K562 (cell line): ENCODE measurements around the gene UNKL. TPM values are rescaled to one million over a fixed set of nuclear protein-coding genes. Genes with fewer than 3 reads are reported as not detected.

Experiments
- DMBX1 ChIP-seq: fragments of 250-450 bp; sonication (Bioruptor Pico); IDR thresholded peaks from 2 replicates; pipeline ENCODE4 v1.8.0; 2022; ENCODE audit warnings: inconsistent platforms, mild to moderate bottlenecking, moderate library complexity, borderline replicate concordance
- FUS ChIP-seq: fragments of 200-400 bp; formaldehyde crosslinking; optimal IDR thresholded peaks from 2 replicates; pipeline ENCODE3; 2017; ENCODE audit warnings: low read depth, low read length
- KLF13 ChIP-seq: fragments of 450-650 bp; IDR thresholded peaks from 2 replicates; pipeline ENCODE4 v1.6.1; 2016; ENCODE audit warnings: missing genetic modification characterization, low read depth, mild to moderate bottlenecking, missing compliant biosample characterization, moderate library complexity, borderline replicate concordance
- RNF2 ChIP-seq: sonication (generic); IDR thresholded peaks from 2 replicates; pipeline ENCODE4 v1.6.1; 2016
- SMAD3 ChIP-seq: fragments of 450-650 bp; formaldehyde crosslinking; conservative IDR thresholded peaks from 2 replicates; pipeline ENCODE4 v1.4.0; 2020; ENCODE audit warnings: mild to moderate bottlenecking
- TEAD2 ChIP-seq: fragments of 450-650 bp; IDR thresholded peaks from 2 replicates; pipeline ENCODE4 v1.6.1; 2016; ENCODE audit warnings: missing genetic modification characterization, control low read depth, missing compliant biosample characterization
- ZFP30 ChIP-seq: fragments of 250-450 bp; sonication (Bioruptor Pico); IDR thresholded peaks from 2 replicates; pipeline ENCODE4 v1.8.0; 2022; ENCODE audit warnings: moderate library complexity, mild to moderate bottlenecking, inconsistent platforms, borderline replicate concordance
- ZNF76 ChIP-seq: fragments of 250-450 bp; sonication (Bioruptor Pico); IDR thresholded peaks from 2 replicates; pipeline ENCODE4 v1.4.0; 2020; ENCODE audit warnings: mild to moderate bottlenecking, moderate library complexity, borderline replicate concordance
- polyA plus RNA-seq, 8 experiments: library from polyadenylated mRNA; depleted of rRNA in 4 of 8; stranded (reverse) in 5 of 8; unstranded in 3 of 8; fragments of >200 nt; fragmentation: Nextera tagmentation in 2 of 8; fragmentation: Illumina TruSeq in 1 of 8; extraction: Ambion mirVana in 2 of 8; extraction: Trizol in 1 of 8; gene quantifications; 2 replicates each; pipeline versions ENCODE4 v1.2.1 to v1.2.3, GENCODE V29; 2011 to 2014; ENCODE audit warnings: inconsistent platforms in 1 of 8, missing spikeins in 1 of 8
- total RNA-seq, 7 experiments: library from RNA; depleted of rRNA in 6 of 7; stranded (reverse); fragments of >200 nt in 6 of 7; fragmentation: Illumina TruSeq in 2 of 7; extraction: Trizol in 2 of 7; gene quantifications; 2 replicates each; pipeline versions ENCODE4 v1.2.1 to v1.2.3, GENCODE V29; 2011 to 2021; ENCODE audit warnings: low replicate concordance in 1 of 7
- TF ChIP-seq, protein P1 (sequence below): sonication (generic); formaldehyde crosslinking; IDR thresholded peaks from 2 replicates; pipeline ENCODE4 v1.8.0; 2023; ENCODE audit warnings: mild to moderate bottlenecking, missing genetic modification reagents
- TF ChIP-seq, protein P2 (sequence below): IDR thresholded peaks from 2 replicates; pipeline ENCODE4 v1.6.1; 2014; ENCODE audit warnings: antibody characterized with exemption
- TF ChIP-seq, protein P3 (sequence below), 2 experiments: fragments of 450-650 bp; conservative IDR thresholded peaks; 2 replicates each; pipeline ENCODE4 v1.6.1; 2017; ENCODE audit warnings: mild to moderate bottlenecking in 2 of 2, moderate library complexity in 2 of 2
- TF ChIP-seq, protein P4 (sequence below): fragments of 450-650 bp; IDR thresholded peaks from 2 replicates; pipeline ENCODE4 v1.6.1; 2018; ENCODE audit warnings: mild to moderate bottlenecking, low read depth; ENCODE audit not compliant: partially characterized antibody

The UNKL gene
- total and polyA plus RNA-seq, 9 of the 15 experiments (the other 6 are each of a cell fraction or from before 2014, with no cell fraction given) = 0.37 to 30.2 (median 5.1) TPM

DNA sequence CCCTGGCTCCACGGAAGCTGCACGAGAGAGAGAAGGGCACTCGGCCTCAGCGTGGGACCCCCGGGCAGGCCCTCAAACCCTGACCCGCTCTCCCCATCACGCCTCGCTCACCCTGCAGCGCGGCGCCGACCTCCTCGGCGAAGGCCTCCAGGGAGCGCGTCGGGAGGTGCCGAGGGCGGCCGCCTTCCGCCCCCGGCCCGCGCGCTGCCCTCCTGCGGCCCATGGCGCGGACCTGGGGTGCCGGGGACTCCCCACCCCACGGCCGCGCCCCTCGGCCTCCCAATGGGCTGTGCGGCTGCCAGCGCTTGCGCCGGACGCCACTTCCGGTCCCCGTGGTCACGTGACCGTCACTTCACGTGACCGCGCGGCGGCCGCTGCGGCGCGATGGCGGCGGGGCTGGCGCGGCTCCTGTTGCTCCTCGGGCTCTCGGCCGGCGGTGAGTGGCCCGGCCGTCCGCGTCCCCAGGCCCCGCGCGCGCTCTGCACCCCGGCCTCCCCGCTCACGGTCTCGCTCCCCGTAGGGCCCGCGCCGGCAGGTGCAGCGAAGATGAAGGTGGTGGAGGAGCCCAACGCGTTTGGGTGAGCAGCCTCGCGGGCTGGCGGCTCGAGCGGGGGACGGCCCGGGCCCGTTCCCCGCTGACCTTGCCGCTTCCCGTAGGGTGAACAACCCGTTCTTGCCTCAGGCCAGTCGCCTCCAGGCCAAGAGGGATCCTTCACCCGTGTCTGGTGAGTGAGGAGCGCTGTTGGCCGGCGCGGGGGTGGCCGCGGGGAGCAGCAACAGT lies 62.7 kb downstream of the UNKL start, which contains the start of the genes GNPTG and TSR3 (continued):
- TF ChIP-seq FUS (peak; percentile 94), DMBX1 (CRISPR knock-in tag) (no peak), ZFP30 (CRISPR knock-in tag) (no peak), ZNF76 (CRISPR knock-in tag) (peak; percentile 30; the same call in 1 of the 2 replicates), SMAD3 (no peak), TEAD2 (tag) (no peak), RNF2 (peak; percentile 77; the same call in 1 of the 2 replicates), KLF13 (tag) (peak; percentile 76)
- TF ChIP-seq, protein P1, sequence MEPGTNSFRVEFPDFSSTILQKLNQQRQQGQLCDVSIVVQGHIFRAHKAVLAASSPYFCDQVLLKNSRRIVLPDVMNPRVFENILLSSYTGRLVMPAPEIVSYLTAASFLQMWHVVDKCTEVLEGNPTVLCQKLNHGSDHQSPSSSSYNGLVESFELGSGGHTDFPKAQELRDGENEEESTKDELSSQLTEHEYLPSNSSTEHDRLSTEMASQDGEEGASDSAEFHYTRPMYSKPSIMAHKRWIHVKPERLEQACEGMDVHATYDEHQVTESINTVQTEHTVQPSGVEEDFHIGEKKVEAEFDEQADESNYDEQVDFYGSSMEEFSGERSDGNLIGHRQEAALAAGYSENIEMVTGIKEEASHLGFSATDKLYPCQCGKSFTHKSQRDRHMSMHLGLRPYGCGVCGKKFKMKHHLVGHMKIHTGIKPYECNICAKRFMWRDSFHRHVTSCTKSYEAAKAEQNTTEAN (CRISPR knock-in tag) = no peak
- TF ChIP-seq, protein P2, sequence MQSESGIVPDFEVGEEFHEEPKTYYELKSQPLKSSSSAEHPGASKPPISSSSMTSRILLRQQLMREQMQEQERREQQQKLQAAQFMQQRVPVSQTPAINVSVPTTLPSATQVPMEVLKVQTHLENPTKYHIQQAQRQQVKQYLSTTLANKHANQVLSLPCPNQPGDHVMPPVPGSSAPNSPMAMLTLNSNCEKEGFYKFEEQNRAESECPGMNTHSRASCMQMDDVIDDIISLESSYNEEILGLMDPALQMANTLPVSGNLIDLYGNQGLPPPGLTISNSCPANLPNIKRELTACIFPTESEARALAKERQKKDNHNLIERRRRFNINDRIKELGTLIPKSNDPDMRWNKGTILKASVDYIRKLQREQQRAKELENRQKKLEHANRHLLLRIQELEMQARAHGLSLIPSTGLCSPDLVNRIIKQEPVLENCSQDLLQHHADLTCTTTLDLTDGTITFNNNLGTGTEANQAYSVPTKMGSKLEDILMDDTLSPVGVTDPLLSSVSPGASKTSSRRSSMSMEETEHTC = peak; percentile 82; the same call in 1 of the 2 replicates
- TF ChIP-seq, protein P3, sequence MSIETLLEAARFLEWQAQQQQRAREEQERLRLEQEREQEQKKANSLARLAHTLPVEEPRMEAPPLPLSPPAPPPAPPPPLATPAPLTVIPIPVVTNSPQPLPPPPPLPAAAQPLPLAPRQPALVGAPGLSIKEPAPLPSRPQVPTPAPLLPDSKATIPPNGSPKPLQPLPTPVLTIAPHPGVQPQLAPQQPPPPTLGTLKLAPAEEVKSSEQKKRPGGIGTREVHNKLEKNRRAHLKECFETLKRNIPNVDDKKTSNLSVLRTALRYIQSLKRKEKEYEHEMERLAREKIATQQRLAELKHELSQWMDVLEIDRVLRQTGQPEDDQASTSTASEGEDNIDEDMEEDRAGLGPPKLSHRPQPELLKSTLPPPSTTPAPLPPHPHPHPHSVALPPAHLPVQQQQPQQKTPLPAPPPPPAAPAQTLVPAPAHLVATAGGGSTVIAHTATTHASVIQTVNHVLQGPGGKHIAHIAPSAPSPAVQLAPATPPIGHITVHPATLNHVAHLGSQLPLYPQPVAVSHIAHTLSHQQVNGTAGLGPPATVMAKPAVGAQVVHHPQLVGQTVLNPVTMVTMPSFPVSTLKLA (conservative IDR thresholded peaks at IDR 0.05) = peak in 1 of 2 experiments; percentile 76; a peak in 3 of 4 replicates
- TF ChIP-seq, protein P4, sequence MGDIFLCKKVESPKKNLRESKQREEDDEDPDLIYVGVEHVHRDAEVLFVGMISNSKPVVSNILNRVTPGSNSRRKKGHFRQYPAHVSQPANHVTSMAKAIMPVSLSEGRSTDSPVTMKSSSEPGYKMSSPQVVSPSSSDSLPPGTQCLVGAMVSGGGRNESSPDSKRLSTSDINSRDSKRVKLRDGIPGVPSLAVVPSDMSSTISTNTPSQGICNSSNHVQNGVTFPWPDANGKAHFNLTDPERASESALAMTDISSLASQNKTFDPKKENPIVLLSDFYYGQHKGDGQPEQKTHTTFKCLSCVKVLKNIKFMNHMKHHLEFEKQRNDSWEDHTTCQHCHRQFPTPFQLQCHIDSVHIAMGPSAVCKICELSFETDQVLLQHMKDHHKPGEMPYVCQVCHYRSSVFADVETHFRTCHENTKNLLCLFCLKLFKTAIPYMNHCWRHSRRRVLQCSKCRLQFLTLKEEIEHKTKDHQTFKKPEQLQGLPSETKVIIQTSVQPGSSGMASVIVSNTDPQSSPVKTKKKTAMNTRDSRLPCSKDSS = no peak
